ENCODE measurements around the gene GPSM3.
A peak's percentile ranks its signal among the peaks of the same experiment; 100 is the strongest.
"Not testable (repeated sequence)": the region's sequence is repeated elsewhere in the genome, so short reads cannot be mapped to it uniquely, and the experiment has no call there.

Gene GPSM3

GRCh38 chr6:32204268-32204715 is 11.8 kb upstream of the GPSM3 start:
- DNase-seq = no peak
- intact Hi-C loops (cut with DNase I) = no loop called here

- no peak for DNase-seq
- intact Hi-C loops (cut with DNase I) = no loop called here
Observed at GRCh38 chr6:32203426-32204267, 11.2 kb upstream of the GPSM3 start.

GRCh38 chr6:32202186-32202585 is 9.7 kb upstream of the GPSM3 start:
- intact Hi-C loops (cut with DNase I) = no loop called here
- DNase-seq = no peak

- intact Hi-C loops (cut with DNase I) = no loop called here
Observed at GRCh38 chr6:32200711-32201475, 8.4 kb upstream of the GPSM3 start.

GRCh38 chr6:32198866-32199265 is 6.4 kb upstream of the GPSM3 start:
- no peak for DNase-seq
- intact Hi-C loops (cut with DNase I) = loop anchor here (5.0 kb wide), 1 partner anchor 72 kb away; the partner anchor contains the start of gene ATF6B

More at GRCh38 chr6:32200711-32201475, 8.4 kb upstream of the GPSM3 start:
- DNase-seq = no peak

GRCh38 chr6:32198345-32198696 is 5.9 kb upstream of the GPSM3 start:
- no peak for DNase-seq
- intact Hi-C loops (cut with DNase I) = loop anchor here (5.0 kb wide), 1 partner anchor 71 kb away; the partner anchor contains the start of gene ATF6B

- DNase-seq = peak in 22 of 42 donors; percentile 11 to 70 (median 44)
- intact Hi-C loops (cut with DNase I) = loop anchor here (2.0 to 5.0 kb wide), 2 partner anchors 48 to 70 kb away; partner anchors contain the start of gene ATF6B
Observed at GRCh38 chr6:32196682-32197616, 4.5 kb upstream of the GPSM3 start.

- DNase-seq = peak; percentile 87 to 98 (median 94)
- intact Hi-C loops (cut with DNase I) = loop anchor here (2.0 to 5.0 kb wide), 2 partner anchors 49 to 69 kb away; partner anchors contain the start of gene ATF6B
Observed at GRCh38 chr6:32195902-32196681, 3.6 kb upstream of the GPSM3 start.

GRCh38 chr6:32195652-32195901 is 3.1 kb upstream of the GPSM3 start:
- DNase-seq = peak; percentile 100
- intact Hi-C loops (cut with DNase I) = loop anchor here (5.0 kb wide), 1 partner anchor 68 kb away; the partner anchor contains the start of gene ATF6B

GRCh38 chr6:32194825-32195651 is 2.6 kb upstream of the GPSM3 start:
- intact Hi-C loops (cut with DNase I) = loop anchor here (5.0 kb wide), 1 partner anchor 68 kb away; the partner anchor contains the start of gene ATF6B
- peak in 21 of 42 donors; percentile 19 to 75 (median 52) for DNase-seq

GRCh38 chr6:32194388-32194787 is 1.9 kb upstream of the GPSM3 start:
- intact Hi-C loops (cut with DNase I) = no loop called here

GRCh38 chr6:32193096-32193495 is 653 bp upstream of the GPSM3 start:
- intact Hi-C loops (cut with DNase I); DNase-seq: not testable (repeated sequence)

More at GRCh38 chr6:32194388-32194787, 1.9 kb upstream of the GPSM3 start:
- no peak for DNase-seq

GRCh38 chr6:32191696-32192607 is 491 bp downstream of the GPSM3 start:
- intact Hi-C loops (cut with DNase I) = no loop called here
- no peak for DNase-seq

GRCh38 chr6:32190911-32191677 is 1.3 kb downstream of the GPSM3 start:
- DNase-seq = no peak
- intact Hi-C loops (cut with DNase I) = no loop called here

- intact Hi-C loops (cut with DNase I) = no loop called here
- DNase-seq = peak; percentile 73 to 98 (median 90)
Observed at GRCh38 chr6:32190054-32190851, 2.2 kb downstream of the GPSM3 start, which contains the start of gene PBX2. Gene PBX2 (minus strand): TSS chr6:32190202. CDS start chr6:32189915, 287 bp downstream.

Measured in head of caudate nucleus (tissue), 42 donors.